ENCODE data around the gene B4GALNT3.

The B4GALNT3 gene

GRCh38 chr12:593396-594270 is 133.9 kb downstream of the B4GALNT3 start:
- DNase-seq (ENCODE audit: low read depth) = no peak

DNA sequence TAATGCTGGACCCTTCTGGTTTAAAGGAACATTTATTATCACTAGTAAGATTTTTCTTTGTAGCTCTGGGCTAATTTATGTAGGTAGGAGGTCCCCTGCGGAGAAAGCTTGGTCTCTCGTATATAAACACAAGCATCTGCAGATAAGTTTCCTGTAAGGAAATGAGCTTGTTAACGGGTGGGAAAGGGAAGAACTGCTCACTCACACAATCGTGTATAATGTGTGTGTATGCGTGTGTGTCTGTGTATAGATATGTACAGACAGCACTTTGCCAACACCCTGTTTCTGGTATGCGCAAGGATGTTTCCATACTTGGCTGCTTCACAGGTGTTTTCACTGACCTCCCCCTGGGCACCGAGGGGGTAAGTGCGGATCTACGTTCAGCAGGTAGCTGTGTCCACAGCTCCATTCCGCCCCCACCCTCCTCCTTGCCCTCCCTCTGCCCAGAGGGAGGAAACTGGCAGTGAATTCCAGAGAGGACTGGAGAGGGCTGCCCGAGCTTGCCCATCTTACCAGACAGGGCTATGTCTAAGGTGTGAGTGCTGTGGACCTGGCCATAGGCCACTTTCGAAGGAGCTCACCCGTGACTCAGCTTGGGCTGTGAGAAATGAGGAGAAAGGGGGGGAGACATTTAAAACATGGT is 138.3 kb downstream of the B4GALNT3 start:
- DNase-seq (ENCODE audit: low read depth) = no peak

- DNase-seq (ENCODE audit: low read depth) = no peak
Measured at GRCh38 chr12:599756-600155, 140.0 kb downstream of the B4GALNT3 start.

GRCh38 chr12:601976-602699 is 142.4 kb downstream of the B4GALNT3 start:
- DNase-seq (ENCODE audit: low read depth) = no peak

DNA sequence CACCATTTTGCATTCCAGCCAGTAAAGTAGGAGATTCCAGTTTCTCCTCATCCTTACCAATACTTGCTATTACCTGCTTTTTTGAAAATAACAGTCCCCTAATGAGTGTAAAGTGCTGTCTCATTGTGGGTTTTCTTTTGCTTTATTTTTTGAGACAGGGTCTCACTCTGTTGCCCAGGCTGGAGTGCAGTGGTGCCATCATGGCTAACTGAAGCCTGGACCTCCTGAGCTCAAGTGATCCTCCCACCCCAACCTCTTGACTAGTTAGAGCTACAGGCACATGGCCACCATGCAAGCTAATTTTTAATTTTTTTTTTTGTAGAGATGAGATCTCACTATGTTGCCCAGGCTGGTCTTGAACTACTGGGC is 142.9 kb downstream of the B4GALNT3 start:
- no peak for DNase-seq (ENCODE audit: low read depth)

DNA sequence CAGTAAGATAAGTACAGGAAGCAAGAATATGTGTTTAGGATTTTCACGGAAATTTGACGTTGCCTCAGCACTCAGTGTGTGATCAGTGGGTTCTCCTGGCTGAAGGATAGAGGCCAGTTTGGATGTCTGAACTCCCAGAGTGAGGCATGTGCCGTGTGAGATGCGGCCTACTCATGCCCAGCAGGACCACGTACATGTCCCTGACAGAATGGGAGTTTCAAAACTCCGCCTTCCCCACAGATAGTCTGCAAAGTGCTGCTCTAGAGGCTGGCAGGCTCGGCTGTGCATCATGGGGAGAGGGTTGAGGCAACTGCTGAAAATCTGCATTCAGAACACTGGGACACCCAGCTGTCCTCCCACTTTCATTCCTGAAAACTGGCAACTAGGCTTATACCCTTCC is 145.2 kb downstream of the B4GALNT3 start:
- DNase-seq (ENCODE audit: low read depth) = no peak

- DNase-seq (ENCODE audit: low read depth) = no peak
Measured at GRCh38 chr12:607541-608001, 147.8 kb downstream of the B4GALNT3 start.

GRCh38 chr12:608413-608812 is 148.7 kb downstream of the B4GALNT3 start:
- no peak for DNase-seq (ENCODE audit: low read depth)

DNA sequence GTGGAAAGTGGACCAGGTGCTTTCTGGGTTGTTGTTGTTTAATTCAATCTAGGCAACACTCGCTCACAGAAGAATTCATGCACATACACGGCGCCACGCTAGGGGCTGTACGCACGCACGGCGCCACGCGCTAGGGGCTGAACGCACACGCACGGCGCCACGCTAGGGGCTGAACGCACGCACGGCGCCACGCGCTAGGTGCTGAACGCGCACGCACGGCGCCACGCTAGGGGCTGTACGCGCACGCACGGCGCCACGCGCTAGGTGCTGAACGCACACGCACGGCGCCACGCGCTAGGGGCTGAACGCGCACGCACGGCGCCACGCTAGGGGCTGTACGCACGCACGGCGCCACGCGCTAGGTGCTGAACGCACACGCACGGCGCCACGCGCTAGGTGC is 149.2 kb downstream of the B4GALNT3 start:
- DNase-seq (ENCODE audit: low read depth) = no peak

DNA sequence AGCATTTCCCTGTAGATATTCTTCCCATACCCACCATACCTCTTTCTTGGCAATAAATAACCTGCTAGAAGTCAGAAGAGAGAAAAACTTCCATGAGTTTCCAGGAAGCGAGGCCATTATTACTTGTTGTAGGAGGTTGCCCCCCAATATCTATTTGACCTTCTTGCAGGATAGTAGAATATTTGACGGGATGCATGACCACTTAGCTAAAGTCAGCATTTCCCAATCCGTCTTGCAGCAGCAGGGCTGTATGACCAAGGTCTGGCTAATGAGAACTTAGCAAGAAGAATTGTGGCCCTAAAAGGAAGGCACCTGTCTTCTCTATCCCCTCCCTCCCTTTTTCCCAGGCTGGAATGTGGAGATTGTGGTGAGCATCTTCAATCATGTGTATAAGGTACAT is 152.0 kb downstream of the B4GALNT3 start:
- no peak for DNase-seq (ENCODE audit: low read depth)

DNA sequence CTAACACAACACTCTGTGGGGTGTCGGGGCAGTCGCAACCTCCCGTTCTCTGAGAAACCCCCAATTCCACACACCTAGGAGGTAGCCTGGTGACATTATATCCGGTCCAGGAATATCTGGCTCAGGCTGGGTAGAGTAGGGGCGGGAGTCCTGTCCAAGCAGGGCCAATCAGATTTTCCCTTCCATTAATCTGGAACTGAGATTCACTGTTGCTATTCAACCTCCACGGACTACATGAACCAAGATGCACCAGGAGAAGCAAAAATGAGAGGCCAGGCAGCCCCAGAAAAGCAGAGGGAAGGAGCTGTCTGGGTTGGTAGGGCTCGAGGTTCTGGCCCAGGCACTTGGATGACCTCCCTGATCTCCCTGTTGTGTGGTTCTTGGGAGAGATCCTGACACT is 152.6 kb downstream of the B4GALNT3 start:
- DNase-seq (ENCODE audit: low read depth) = no peak

DNA sequence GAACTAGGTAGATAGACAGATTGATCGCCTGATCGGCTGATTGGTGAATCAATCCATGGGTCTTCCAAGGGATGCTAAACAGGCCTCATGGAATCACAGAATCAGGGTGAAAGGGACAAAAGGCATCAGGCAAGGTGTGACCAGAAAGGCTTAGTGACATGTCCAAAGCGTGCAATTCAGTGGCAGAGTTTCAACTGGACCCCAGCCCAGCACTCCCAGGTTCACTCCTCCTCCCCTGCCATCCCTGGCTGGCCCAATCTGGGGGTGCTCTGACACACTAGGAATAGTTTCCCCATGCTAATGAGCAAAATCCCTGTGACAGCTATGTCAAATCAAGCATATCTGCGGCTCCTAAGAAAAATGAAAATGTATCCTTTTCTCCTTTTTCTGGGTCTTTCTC is 153.1 kb downstream of the B4GALNT3 start:
- no peak for DNase-seq (ENCODE audit: low read depth)
